Measurements from ENCODE around the gene SLC12A3.
"Not testable (repeated sequence)": the region's sequence is repeated elsewhere in the genome, so short reads cannot be mapped to it uniquely, and the experiment has no call there.

SLC12A3 gene

GRCh38 chr16:56869513-56870275, 4.7 kb downstream of the SLC12A3 start:
- peak; percentile 63 for DNase-seq

- DNase-seq, result no peak
Observed at GRCh38 chr16:56870276-56870888, 5.4 kb downstream of the SLC12A3 start.

DNA sequence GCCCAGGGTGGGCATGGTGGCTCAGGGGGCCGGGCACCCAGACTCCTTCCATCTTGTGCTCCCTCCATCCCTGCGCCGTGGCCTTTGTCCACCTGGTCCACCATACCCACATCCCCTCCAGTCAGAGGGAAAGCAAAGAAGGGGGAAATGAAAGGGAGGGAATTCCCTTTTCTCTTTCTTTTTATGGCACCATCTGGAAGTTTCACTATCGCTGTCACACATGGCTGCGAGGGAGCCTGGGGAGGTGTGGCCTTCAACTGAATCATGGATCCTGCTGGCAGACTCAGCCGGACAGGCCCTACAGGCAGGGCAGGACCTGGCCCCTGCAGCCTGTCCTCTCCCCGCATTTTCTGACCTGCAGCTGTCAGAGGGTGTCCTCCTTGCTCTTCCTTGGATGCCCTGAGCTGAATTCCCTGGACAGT, 6.2 kb downstream of the SLC12A3 start:
- DNase-seq, result no peak

DNA sequence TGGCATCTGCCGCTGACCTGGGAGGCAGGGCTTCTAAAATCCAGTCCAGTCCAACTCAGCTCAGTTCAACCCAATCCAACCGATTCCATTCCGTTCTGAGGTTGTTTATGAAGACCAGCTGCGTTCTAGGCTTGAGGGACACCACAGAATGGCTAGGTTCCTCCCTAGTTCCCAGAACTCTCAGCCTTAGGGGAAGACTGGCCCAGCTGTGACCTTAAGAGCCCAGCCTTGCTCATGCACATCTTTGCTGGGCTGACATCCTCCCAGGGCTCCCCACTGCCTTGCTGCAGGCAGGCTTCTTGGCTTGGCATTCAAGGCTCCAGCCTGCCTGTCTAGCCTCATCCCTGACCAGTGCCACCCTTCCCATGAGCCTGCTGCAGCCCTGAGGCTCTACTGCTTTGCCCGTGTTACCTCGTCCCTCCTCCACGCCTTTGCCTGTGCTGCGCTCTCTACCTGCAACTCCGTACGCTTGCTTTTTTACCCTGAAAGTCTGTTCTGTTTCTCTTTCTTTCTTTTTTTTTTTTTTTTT, 7.9 kb downstream of the SLC12A3 start:
- no peak for DNase-seq

DNA sequence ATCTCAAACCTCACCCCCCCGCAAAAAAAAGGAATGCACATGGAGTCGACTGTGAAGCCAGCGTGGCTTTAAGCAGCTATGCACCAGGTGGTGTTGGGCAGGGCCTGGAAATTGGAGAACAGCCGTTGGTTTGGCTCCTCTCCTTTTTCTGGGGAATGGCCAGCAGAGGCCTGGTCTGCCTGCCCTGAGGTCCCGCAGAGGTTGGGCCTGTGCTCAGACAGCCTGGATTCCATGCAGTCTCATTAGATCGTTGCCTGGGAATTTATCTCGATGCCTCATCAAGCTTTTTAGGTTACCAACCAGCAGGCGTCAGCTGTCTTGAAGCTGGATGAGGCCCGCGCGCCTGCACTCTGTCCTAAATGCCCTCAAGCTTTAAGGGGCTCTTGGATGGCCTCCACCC, 9.8 kb downstream of the SLC12A3 start:
- DNase-seq, result no peak

DNA sequence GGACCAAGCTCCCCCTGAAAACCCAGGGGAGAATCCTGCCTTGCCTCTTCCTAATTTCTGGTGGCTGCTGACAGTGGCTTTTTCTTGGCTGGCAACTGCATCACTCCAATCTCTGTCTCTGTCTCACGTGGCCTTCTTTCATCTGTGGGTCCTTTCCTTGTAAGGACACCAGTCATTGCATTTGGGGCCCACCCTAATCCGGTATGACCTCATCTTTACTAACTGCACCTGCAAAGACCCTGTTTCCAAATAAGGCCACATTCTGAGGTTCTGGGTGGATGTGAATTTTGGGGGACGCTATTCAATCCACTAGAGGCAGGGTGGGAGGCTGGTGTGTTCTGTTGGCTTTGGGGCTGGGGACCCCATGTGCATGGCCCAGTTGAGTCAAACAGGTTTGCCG, 11.0 kb downstream of the SLC12A3 start:
- DNase-seq, result no peak

- DNase-seq, result no peak
Observed at GRCh38 chr16:56877486-56878182, 12.6 kb downstream of the SLC12A3 start.

DNA sequence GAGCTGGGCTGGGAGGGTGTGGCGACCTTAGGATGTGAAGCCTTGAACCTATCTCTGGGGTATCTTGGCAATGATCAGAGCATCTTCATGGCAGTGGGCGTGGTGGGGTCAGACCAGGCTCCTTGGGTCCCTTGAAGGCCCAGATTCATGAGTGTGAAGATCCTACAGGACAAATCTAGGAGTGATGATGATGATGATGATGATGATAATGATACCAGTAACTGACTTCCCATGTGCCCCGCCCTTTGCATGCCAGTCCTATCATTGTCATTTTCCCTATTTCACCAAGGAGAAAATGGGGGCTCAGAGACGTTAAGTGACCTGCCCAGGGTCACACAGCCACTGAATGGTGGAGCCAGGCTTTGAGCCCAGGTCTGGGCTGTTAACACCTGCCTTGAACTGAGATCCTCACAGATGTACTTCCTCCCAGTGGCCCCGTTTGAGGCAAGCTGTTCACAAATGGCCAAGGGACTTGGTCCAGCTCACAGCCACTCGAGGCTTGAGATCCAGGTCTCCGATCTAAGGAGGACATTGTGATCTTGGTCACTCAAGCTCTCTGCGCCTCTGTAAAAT, 13.4 kb downstream of the SLC12A3 start:
- no peak for DNase-seq

DNA sequence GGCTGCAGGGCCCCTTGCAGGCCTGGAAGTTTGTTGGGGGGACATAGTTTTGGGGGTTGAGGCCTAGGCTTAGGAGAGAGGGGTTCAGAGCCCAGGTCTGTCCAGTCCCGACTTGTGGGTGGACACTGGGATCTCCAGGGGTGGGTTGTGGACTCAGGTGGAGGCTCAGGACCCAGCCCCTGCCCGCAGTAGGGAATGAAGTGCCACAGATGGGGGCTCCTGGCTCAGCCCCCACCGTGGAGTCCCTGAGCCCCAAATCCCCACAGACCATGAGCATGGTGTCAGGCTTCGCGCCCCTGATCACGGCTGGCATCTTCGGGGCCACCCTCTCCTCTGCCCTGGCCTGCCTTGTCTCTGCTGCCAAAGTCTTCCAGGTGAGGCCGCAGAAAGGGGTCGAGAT, 14.3 kb downstream of the SLC12A3 start:
- DNase-seq, result no peak

DNA sequence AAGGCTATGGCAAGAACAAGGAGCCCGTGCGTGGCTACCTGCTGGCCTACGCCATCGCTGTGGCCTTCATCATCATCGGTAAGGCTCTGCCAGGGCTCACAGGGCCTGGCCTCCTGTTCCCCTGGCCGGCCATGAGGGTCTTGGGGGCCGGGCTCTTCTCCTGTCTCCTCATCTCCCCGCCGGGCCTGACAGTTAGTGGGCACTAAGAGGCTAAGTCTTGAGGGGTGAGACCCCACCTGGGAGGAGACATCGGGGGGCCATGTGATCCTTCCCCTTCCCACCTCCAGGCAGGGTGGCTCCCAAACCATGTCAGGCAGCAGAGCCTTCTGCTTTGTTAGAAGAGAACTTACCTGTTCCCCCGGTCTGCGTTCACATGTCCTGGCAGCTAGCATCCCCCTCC, 15.2 kb downstream of the SLC12A3 start:
- no peak for DNase-seq

- no peak for DNase-seq
Observed at GRCh38 chr16:56880685-56881084, 15.7 kb downstream of the SLC12A3 start.

DNA sequence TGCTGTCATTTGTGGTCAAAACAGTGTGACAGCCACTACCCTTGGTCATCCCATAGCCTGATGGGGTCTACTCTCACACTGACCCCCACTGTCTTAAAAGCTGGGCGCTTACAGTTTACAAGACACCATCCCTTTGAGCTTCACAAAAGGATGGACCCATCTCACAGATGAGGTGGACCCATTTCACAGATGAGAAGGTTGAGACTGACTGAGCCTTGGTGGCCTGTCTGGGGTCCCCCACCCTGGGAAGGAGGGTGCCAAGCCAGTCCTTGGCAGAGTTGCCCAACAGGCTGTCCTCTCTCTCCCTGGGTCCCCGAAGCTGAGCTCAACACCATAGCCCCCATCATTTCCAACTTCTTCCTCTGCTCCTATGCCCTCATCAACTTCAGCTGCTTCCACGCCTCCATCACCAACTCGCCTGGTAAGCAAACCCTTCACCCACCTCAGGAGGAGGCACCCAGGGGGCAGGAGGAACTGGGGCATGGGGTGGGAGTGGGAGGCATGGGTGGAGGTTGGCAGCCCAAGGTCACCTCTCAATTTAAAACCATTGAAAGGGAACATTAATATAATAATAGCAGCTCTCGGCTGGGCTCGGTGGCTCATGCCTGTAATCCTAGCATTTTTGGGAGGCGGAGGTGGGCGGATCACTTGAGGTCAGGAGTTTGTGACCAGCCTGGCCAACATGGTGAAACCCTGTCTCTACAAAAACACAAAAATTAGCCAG, 17.2 kb downstream of the SLC12A3 start:
- no peak for DNase-seq

GRCh38 chr16:56883586-56883985, 18.6 kb downstream of the SLC12A3 start:
- no peak for DNase-seq

GRCh38 chr16:56884026-56884582, 19.1 kb downstream of the SLC12A3 start:
- DNase-seq, result no peak

- DNase-seq, result not testable (repeated sequence)
Observed at GRCh38 chr16:56884929-56885328, 19.9 kb downstream of the SLC12A3 start.

DNA sequence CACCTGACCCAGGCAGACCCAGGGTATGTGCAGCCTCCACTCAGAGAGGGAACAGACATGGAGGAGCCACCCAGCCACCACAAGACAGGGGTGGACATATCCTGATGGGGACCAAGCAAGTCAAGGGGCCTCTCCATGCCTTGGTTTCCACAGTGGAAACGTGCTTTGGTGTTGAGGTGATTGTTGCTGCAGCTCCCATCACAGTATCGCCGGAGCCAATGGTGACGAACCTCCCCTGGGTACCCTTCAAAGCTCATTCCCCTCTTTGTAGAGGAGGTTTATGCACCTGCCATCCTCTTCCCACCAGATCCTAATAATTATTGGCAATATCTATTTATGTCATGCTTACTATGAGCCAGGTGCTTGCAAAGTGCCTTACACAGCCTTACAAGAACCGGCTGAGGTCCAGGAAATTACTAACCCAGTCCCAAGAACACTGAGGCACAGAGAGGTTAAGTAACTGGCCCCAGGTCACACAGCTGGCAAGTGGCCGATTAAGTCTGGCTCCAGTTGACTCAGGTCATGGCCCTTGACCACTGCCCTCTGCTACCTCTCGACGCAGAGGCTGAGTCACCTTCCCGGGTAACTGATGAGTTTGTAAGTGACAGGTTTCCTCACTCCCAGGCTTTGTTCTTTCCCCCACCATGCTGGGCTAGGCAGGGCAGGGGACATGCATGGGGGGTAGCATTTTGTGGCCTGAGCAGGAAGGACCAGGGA, 20.6 kb downstream of the SLC12A3 start:
- DNase-seq, result no peak

DNA sequence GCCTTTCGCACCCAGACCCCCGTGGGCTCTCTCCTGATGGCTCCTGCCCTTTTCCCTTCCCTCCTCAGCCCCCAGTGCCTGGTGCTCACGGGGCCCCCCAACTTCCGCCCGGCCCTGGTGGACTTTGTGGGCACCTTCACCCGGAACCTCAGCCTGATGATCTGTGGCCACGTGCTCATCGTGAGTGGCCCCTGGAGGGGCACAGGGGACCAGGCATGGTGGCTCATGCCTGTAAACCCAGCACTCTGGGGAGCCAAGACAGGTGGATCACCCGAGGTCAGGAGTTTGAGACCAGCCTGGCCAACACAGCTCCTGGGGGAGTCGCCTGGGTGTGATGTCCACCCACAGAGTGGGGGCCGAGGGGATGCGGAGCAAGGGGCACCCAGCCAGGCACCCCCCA, 21.3 kb downstream of the SLC12A3 start:
- DNase-seq, result no peak

GRCh38 chr16:56886826-56887225, 21.8 kb downstream of the SLC12A3 start:
- no peak for DNase-seq

GRCh38 chr16:56888806-56889205, 23.8 kb downstream of the SLC12A3 start:
- DNase-seq, result no peak

DNA sequence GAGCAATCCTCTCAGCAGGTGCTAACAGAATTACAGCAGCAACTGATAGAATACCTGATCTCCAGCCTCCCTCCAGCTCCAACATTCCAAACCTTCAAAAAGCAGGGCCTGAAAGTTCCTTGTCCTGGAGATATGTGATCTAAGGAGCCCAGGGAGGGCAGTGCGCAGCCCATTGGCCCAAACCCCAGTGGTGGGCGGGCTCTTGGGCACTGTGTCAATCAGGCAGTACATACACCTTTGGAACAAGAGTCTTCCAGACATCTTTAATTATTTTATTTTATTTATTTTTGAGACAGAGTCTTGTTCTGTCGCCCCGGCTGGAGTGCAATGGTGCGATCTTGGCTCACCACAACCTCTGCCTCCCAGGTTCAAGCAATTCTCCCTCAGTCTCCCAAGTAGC, 24.2 kb downstream of the SLC12A3 start:
- no peak for DNase-seq

DNA sequence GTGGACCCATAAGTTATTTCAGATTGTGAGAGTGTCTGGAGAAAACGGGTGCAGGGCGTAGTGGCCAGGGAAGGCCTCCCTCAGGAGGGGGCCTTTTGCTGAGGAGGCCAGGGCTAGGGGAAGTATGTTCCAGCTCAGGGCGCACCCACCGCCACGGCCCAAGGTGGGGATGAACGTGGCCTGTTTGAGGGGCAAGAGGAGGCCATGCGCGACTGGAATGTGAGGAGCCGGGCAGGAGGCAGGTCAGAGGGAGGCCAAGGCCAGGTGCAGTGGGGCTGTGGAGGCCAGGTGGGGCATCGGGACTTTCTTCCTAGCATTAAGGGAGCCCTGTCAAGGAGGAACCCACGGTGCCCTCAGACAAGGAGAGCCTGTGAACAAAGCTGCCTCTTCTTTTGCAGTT, 26.7 kb downstream of the SLC12A3 start:
- no peak for DNase-seq

- no peak for DNase-seq
Observed at GRCh38 chr16:56892705-56893104, 27.7 kb downstream of the SLC12A3 start.

All from hematopoietic multipotent progenitor cell treated with erythropoietin and hydrocortisone succinate and interleukin-3 and kit ligand, for 8 days (in vitro differentiated cells).